Fibroblast of pulmonary artery (primary cell): Measurements from ENCODE around the gene MRPL22.
"Not testable (repeated sequence)": the region's sequence is repeated elsewhere in the genome, so short reads cannot be mapped to it uniquely, and the experiment has no call there.

ENCODE experiments used
- DNase-seq: peaks from one replicate; pipeline ENCODE4 v3.0.0-alpha.2; 2010; ENCODE audit warnings: low read depth
- H3K4me3 ChIP-seq: replicated peaks from 2 replicates; pipeline ENCODE4 v1.5.1; 2011; ENCODE audit warnings: low read depth, mild to moderate bottlenecking, control low read depth, low read length, moderate library complexity
- TF ChIP-seq, protein P1 (sequence below): IDR thresholded peaks from 2 replicates; pipeline ENCODE4 v1.5.1; 2011; ENCODE audit warnings: mild to moderate bottlenecking, control low read depth, low read length, inconsistent platforms; ENCODE audit errors: missing control alignments

Gene MRPL22

DNA sequence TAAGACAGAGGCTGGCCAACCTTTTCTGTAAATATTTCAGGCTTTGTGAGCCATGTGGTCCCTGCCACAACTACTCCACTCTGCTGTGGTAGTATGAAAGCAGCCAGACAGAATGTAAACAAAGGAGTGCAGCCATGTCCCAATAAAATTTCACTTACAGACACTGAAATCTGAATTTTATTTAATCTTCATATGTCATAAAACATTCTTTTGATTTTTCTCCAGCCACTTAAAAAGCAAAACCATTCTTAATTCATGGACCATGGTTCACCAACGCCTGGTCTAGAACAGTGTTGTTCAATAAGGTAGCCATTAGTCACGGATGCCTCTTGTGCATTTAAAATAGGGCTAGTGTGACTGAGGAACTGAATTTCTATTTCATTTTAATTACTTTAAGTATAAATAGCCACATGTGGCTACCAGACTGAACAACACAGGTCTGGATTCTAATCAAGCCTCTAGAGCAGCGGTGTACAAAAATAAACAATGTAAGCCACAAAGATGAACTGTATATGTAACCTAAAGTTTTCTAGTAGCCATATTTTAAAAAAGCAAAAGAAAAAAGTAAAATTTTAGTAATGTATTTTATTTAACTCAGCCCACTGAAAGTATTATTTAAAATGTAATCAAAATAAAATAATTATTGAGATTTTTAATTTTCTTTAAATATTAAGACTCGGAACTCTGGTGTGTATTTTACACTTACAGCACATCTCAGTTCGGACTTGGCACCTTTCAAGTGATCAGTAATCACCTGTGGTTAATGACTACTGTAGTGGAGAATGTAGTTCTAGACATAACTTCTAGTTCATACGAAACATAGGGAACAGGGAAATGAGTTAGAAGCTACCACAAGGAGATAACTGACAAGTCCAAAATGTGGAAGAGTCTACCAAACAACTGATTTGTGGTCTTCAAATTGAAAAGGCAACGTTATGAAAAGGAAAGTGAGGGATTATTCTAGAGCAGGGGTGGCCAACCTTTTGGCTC is 17.1 kb upstream of the MRPL22 start:
- no peak overlapping the region for H3K4me3 ChIP-seq
- TF ChIP-seq, protein P1, sequence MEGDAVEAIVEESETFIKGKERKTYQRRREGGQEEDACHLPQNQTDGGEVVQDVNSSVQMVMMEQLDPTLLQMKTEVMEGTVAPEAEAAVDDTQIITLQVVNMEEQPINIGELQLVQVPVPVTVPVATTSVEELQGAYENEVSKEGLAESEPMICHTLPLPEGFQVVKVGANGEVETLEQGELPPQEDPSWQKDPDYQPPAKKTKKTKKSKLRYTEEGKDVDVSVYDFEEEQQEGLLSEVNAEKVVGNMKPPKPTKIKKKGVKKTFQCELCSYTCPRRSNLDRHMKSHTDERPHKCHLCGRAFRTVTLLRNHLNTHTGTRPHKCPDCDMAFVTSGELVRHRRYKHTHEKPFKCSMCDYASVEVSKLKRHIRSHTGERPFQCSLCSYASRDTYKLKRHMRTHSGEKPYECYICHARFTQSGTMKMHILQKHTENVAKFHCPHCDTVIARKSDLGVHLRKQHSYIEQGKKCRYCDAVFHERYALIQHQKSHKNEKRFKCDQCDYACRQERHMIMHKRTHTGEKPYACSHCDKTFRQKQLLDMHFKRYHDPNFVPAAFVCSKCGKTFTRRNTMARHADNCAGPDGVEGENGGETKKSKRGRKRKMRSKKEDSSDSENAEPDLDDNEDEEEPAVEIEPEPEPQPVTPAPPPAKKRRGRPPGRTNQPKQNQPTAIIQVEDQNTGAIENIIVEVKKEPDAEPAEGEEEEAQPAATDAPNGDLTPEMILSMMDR = no peak
- no peak for DNase-seq

DNA sequence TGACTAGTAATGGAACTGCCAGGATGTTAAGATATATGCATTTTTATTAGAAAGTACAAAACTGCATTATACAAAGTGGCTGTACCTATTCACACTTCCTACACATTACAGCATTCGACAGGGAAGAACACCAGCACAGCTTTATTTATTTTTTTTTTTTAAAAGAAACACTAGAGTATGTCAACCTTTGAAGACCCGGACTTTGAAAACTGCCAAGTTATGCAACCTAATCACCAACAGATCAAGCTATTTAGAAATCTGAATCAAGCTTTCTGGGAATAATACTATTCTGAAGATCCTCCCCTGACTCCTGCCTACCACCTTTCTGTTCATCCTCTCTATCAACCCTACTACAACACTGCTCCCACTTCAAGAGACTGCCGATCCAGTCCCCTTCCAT is 7.3 kb upstream of the MRPL22 start:
- DNase-seq = no peak
- H3K4me3 ChIP-seq = no peak overlapping the region
- TF ChIP-seq, protein P1 = no peak

DNA sequence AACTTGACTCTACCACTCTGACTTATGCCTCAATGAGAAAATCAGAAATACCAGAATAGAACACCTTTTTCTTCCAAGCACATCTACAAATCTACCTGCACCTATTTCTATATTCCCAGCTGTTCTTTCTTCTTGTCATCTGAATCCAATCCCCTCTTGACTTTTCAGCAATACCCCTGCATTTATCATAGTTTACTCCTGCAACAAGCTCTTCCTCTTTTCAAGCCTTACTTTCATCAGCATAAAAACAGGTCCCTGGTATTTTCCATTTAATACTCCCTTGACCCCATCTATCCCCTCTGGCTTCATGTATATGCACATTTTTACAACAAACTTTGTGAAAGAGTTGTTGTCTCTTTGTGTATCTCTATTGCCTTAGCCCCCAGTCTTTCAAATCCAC is 6.0 kb upstream of the MRPL22 start:
- no peak overlapping the region for H3K4me3 ChIP-seq
- TF ChIP-seq, protein P1 = no peak
- DNase-seq = no peak

DNA sequence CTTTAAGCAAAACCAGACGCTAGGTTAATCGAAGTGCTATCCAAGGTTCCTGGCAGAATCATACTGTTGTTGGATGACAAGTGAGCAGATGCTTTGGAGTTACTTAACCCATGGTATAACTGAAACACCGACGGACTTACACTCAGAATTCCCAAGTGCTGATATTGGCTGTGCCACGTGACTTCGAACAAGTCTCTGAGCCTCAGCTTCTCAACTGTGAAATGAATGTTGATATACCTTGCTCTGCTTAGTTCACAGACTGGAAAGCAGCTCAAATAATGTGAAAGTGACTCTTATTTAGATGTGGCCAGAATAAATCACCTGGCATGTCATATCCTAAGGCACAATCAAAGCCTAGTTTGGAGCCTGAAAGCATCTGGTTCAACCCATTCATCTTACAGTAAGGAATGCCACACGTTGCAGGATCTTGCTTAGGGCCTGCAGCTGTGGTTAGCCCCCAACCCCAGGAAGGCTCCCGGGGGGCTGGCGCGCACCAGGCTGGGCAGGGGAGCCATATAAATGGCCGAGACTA is 3.6 kb upstream of the MRPL22 start:
- H3K4me3 ChIP-seq = peak overlapping the region; percentile 90
- TF ChIP-seq, protein P1 = no peak
- DNase-seq = peak; percentile 7

DNA sequence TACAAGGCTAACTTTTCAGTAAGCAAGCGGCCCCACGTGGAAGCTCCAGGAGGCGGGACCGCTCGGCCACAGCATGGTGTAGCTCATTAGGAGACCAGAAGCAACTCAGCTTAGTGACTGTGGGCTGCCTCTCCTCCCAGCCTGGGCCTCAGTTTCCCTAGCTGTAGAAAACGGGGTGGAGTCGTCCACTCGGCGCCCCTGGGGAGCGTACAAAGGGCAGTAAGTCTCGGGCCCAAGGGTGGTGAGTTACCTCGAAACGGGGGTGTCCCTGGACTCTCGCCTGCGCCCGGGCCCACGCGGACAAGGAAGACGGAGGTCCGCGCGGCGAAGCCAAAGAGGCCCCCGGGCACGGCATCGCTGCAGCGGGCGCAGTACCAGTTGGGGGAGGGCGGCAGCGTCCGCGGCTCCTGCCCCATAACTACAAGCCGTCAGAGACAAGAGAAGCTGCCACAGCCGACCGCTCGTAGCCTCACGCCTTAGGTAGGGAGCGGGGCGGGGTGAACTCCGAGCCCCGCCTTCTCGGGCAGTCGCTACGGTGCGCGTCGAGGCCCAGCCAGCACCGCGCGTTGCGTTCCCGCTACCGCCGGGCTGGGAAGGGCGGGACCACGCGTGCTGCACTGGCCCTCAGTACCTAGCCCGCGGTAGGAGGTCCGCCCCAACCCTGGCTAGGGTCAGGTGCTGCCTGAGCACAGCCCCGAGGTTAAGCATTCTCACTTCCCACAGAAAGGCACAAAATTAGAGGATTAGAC is 3.0 kb upstream of the MRPL22 start, which contains the start of gene GEMIN5:
Gene GEMIN5 (minus strand): TSS at position 494 of the 749 bp plus-strand sequence. CDS start 78 bp downstream, at position 416.
- TF ChIP-seq, protein P1 = no peak
- peak within 1 kb of the TSS; percentile 90 for H3K4me3 ChIP-seq
- DNase-seq = peak; percentile 85

- not testable (repeated sequence) for H3K4me3 ChIP-seq, DNase-seq
Observed at GRCh38 chr5:154939387-154939786, 1.5 kb upstream of the MRPL22 start.

DNA sequence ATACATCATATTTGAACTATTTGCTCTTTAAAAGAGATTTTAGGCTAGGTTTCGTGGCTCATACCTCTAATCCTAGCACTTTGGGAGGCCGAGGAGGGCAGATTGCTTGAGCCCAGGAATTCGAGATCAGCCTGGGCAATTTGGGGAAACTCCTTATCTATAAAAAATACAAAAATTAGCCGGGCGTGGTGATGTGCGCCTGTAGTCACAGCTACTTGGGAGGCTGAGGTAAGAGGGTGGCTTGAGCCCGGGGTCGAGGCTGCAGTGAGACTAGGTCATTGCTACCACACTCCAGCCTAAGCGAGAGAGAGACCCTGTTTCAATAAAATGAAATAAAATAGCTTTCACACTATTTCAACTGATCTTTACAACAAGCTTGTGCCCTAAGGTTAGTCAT is 500 bp upstream of the MRPL22 start:
- TF ChIP-seq, protein P1 = no peak
- H3K4me3 ChIP-seq = peak overlapping the region; percentile 99
- DNase-seq = no peak
